Gastrocnemius medialis (tissue), 4 donors: ENCODE data around the gene DNAH3. TPM values are rescaled to one million over a fixed set of nuclear protein-coding genes. Genes with fewer than 3 reads are reported as not detected.

Source experiments
- ATAC-seq, 2 donors: fragments of 150-250 bp; one replicate each; pipeline ENCODE4 v1.9.1; 2016
- DNase-seq, 2 donors: peaks; one replicate each; pipeline ENCODE4 v3.0.0-alpha.2; 2019
- H3K27ac ChIP-seq, 4 donors: fragments of 200-600 bp; sonication (generic); 1 replicate in 1 of 4; 2 replicates in 3 of 4; pipeline ENCODE4 v1.5.1; 2016 to 2018; ENCODE audit warnings: mild to moderate bottlenecking in 2 of 4, moderate library complexity in 1 of 4
- H3K27me3 ChIP-seq, 3 donors: fragments of 200-600 bp; sonication (generic) in 2 of 3; 1 replicate in 1 of 3; 2 replicates in 2 of 3; pipeline versions ENCODE4 v1.5.1 to v1.6.0; 2016 to 2019; ENCODE audit warnings: mild to moderate bottlenecking in 1 of 3, moderate library complexity in 1 of 3
- H3K36me3 ChIP-seq, 2 donors: fragments of 200-600 bp; sonication (generic) in 1 of 2; one replicate each; pipeline ENCODE4 v1.5.1; 2017 to 2018
- H3K4me1 ChIP-seq, 2 donors: fragments of 200-600 bp; sonication (generic) in 1 of 2; one replicate each; pipeline ENCODE4 v1.5.1; 2016 to 2017; ENCODE audit warnings: mild to moderate bottlenecking in 2 of 2
- H3K4me3 ChIP-seq, 4 donors: fragments of 200-600 bp; sonication (generic) in 3 of 4; 1 replicate in 1 of 4; 2 replicates in 3 of 4; pipeline ENCODE4 v1.5.1; 2016 to 2019; ENCODE audit warnings: mild to moderate bottlenecking in 2 of 4
- H3K9me3 ChIP-seq, 3 donors: fragments of 200-600 bp; sonication (generic) in 2 of 3; 1 replicate in 1 of 3; 2 replicates in 2 of 3; pipeline ENCODE4 v1.5.1; 2016 to 2019
- POLR2A ChIP-seq, 2 donors: fragments of 450-650 bp; IDR thresholded peaks; one replicate each; pipeline ENCODE4 v1.6.1; 2017; ENCODE audit warnings: antibody characterized with exemption in 2 of 2, mild to moderate bottlenecking in 2 of 2, moderate library complexity in 2 of 2
- in situ Hi-C, 4 donors: fragments of 200-750 bp; cut with MboI; loops; one replicate each; pipeline versions ENCODE4 v1.15.0 to v1.8.0; 2017; ENCODE audit warnings: low sequenced_read_pairs in 4 of 4
- intact Hi-C: fragments of 100-400 bp; cut with DNase I; formaldehyde crosslinking; loops from one replicate; pipeline ENCODE4 v1.15.1; 2023; ENCODE audit warnings: low total_unique reads
- total RNA-seq, 4 donors: library from RNA; depleted of rRNA; stranded (reverse); fragments of >200 nt; gene quantifications; one replicate each; pipeline versions ENCODE4 v1.1.0 to v1.2.3, GENCODE V29; 2016
- TF ChIP-seq, protein P1 (sequence below), 5 experiments: fragments of 450-650 bp in 3 of 5; fragments of 200-600 bp in 2 of 5; sonication (generic) in 2 of 5; IDR thresholded peaks in 4 of 5; conservative IDR thresholded peaks in 1 of 5; 1 replicate in 4 of 5; 2 replicates in 1 of 5; pipeline ENCODE4 v1.5.1; 2016 to 2019; ENCODE audit warnings: antibody characterized with exemption in 5 of 5, mild to moderate bottlenecking in 3 of 5, moderate library complexity in 3 of 5

Gene DNAH3
- total RNA-seq, 4 donors from 2014 or later, result 0.02 to 0.47 (median 0.21) TPM

DNA sequence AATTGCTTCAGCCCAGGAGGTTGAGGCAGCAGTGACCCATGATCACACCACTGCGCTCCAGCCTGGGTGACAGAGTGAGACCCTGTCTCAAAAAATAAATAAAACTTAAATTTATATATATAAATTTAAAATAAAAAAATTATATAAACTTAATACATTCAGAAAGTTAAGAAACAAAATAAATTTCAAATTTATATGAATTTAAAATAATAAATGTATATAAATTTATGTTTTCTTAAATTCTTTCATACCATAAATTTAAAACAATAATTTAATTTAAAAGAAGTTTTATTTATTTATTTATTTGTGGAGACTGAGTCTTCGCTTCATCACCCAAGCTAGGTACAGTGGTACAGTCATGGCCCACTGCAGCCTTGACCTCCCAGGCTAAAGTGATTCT, 229.8 kb downstream of the DNAH3 start:
- no peak for ATAC-seq
- no peaks in the 10 kb centered on the region for H3K9me3 ChIP-seq
- intact Hi-C loops (no loop called here), in situ Hi-C loops (no loop called here)
- DNase-seq, result no peak
- H3K36me3 ChIP-seq, result peaks cover 0 to 10% of the 10 kb centered on the region in 2 donors
- H3K27me3 ChIP-seq, result no peaks in the 10 kb centered on the region
- no peak overlapping the region for H3K4me3 ChIP-seq
- H3K27ac ChIP-seq, result no peak overlapping the region
- peaks cover 8 to 9% of the 10 kb centered on the region in 2 donors for H3K4me1 ChIP-seq
- TF ChIP-seq POLR2A (IDR thresholded peaks at IDR 0.05), result no peak
- TF ChIP-seq, protein P1, sequence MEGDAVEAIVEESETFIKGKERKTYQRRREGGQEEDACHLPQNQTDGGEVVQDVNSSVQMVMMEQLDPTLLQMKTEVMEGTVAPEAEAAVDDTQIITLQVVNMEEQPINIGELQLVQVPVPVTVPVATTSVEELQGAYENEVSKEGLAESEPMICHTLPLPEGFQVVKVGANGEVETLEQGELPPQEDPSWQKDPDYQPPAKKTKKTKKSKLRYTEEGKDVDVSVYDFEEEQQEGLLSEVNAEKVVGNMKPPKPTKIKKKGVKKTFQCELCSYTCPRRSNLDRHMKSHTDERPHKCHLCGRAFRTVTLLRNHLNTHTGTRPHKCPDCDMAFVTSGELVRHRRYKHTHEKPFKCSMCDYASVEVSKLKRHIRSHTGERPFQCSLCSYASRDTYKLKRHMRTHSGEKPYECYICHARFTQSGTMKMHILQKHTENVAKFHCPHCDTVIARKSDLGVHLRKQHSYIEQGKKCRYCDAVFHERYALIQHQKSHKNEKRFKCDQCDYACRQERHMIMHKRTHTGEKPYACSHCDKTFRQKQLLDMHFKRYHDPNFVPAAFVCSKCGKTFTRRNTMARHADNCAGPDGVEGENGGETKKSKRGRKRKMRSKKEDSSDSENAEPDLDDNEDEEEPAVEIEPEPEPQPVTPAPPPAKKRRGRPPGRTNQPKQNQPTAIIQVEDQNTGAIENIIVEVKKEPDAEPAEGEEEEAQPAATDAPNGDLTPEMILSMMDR (IDR thresholded peaks at IDR 0.05 in 4 of 5, conservative IDR thresholded peaks at IDR 0.05 in 1 of 5), result no peak

DNA sequence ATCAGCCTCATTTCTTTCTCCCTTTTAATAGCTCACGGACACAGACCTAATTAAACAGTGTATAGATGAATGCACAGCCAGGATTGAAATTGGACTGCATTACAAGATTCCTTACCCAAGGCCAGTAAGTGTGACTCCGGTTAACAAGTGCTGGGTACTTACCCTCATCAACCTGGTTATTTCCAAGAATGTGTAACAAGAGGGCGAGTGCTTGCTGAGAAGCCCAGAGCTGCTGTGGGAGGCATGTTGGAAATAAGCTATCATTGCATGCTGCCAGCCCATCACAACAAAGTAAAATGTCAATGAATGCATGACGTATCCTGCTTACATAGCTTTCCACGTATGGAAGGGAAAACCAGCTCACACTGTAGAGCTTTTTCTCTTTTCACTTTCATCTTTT, 230.6 kb downstream of the DNAH3 start:
- Histone ChIP-seq H3K4me1 (peaks cover 8 to 9% of the 10 kb centered on the region in 2 donors), H3K27me3 (no peaks in the 10 kb centered on the region), H3K9me3 (no peaks in the 10 kb centered on the region), H3K36me3 (peaks cover 0 to 5% of the 10 kb centered on the region in 2 donors), H3K4me3 (no peak overlapping the region), H3K27ac (no peak overlapping the region)
- ATAC-seq, result no peak
- DNase-seq, result no peak
- in situ Hi-C loops (no loop called here), intact Hi-C loops (no loop called here)
- TF ChIP-seq, protein P1 (IDR thresholded peaks at IDR 0.05 in 4 of 5, conservative IDR thresholded peaks at IDR 0.05 in 1 of 5), result no peak
- no peak for TF ChIP-seq POLR2A (IDR thresholded peaks at IDR 0.05)

DNA sequence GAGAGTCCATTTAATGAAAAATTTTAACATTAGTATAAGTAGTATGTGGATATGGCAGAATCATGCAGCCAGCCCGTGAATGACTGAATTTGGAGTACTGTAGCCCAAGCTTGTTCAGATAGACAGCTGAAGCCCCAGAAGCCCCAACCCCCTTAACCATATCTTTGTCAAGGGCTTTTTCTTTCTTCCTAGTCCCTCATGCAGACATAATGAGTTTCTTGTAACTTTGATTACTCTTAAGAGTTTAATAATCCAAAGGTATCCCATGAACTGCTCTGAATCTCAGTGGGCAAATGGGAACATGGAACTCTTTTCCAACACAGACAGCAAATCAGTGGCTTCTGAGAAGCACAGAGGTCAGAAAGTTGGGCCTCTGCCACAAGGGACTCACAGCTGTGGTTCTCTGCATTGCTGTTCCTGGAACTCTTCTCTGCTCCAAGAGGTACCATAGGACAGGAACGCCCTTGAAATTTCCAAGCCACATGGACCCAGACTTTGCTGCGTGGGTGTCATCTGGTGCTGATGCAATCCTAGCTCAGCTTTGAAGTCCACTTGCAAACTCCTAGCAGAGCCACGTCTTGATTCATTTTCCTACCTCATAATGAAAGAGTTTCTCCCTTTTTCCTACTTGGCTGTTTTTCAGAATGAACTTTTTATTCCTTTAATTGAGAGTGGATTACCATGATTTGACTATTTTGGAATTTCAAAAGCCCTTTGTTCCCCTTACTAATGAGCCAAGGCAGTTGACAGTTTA, 232.0 kb downstream of the DNAH3 start:
- Histone ChIP-seq H3K4me3 (no peak overlapping the region), H3K27me3 (no peaks in the 10 kb centered on the region), H3K36me3 (no peaks in the 10 kb centered on the region), H3K27ac (peak overlapping the region in 3 of 4 donors; percentile 15 to 21 (median 17)), H3K4me1 (peaks cover 8 to 9% of the 10 kb centered on the region in 2 donors), H3K9me3 (no peaks in the 10 kb centered on the region)
- peak; percentile 31 to 71 for DNase-seq
- peak; percentile 79 to 81 for ATAC-seq
- TF ChIP-seq, protein P1 (IDR thresholded peaks at IDR 0.05 in 4 of 5, conservative IDR thresholded peaks at IDR 0.05 in 1 of 5), result no peak
- no peak for TF ChIP-seq POLR2A (IDR thresholded peaks at IDR 0.05)
- in situ Hi-C loops (loop anchor here in 2 of 4 donors (10.0 kb wide), 1 partner anchor 64 kb away; no protein-coding TSS in a partner anchor), intact Hi-C loops (loop anchor here (5.0 kb wide), 1 partner anchor 159 kb away; no protein-coding TSS in a partner anchor)

DNA sequence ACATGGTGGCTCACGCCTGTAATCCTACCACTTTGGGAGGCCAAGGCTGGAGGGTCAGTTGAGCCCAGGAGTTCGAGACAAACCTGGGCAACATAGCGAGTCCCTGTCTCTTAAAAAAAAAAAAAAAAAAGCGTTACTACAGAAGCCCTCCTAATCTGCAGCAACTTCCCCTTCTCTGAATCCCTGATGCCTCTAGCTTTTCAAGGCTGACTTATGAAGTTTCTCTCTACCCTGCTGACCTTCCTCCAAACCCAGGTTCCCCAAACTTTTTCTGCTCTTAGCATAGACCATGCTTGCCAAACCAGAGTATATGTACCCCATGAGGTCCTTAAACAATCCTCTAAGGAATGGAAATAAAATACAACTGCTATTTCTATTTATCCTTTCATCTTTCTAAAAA, 233.7 kb downstream of the DNAH3 start:
- in situ Hi-C loops (loop anchor here in 2 of 4 donors (10.0 kb wide), 1 partner anchor 62 kb away; no protein-coding TSS in a partner anchor), intact Hi-C loops (loop anchor here (5.0 kb wide), 1 partner anchor 160 kb away; no protein-coding TSS in a partner anchor)
- no peak for ATAC-seq
- TF ChIP-seq, protein P1 (IDR thresholded peaks at IDR 0.05 in 4 of 5, conservative IDR thresholded peaks at IDR 0.05 in 1 of 5), result no peak
- no peak for TF ChIP-seq POLR2A (IDR thresholded peaks at IDR 0.05)
- H3K4me1 ChIP-seq, result peaks cover 9 to 12% of the 10 kb centered on the region in 2 donors
- H3K36me3 ChIP-seq, result no peaks in the 10 kb centered on the region
- H3K27me3 ChIP-seq, result no peaks in the 10 kb centered on the region
- H3K4me3 ChIP-seq, result no peak overlapping the region
- no peaks in the 10 kb centered on the region for H3K9me3 ChIP-seq
- no peak for DNase-seq
- H3K27ac ChIP-seq, result no peak overlapping the region
